HG02588 (cell line): ENCODE data around the gene ADIPOQ.
"Not testable (repeated sequence)": the region's sequence is repeated elsewhere in the genome, so short reads cannot be mapped to it uniquely, and the experiment has no call there.

Experiments used
- ATAC-seq: cut with Tn5 transposase; IDR thresholded peaks from one replicate; pipeline ENCODE4 v1.9.1; 2021; ENCODE audit warnings: mild to moderate bottlenecking, moderate library complexity; ENCODE audit not compliant: unreplicated experiment

Gene ADIPOQ

GRCh38 chr3:186826410-186826975 lies 16.0 kb upstream of the ADIPOQ start:
- ATAC-seq, result no peak

- peak; percentile 87 for ATAC-seq
These were observed 15.3 kb upstream of the ADIPOQ start for GRCh38 chr3:186826976-186827857.

GRCh38 chr3:186828340-186828739 lies 14.2 kb upstream of the ADIPOQ start:
- ATAC-seq, result no peak

DNA sequence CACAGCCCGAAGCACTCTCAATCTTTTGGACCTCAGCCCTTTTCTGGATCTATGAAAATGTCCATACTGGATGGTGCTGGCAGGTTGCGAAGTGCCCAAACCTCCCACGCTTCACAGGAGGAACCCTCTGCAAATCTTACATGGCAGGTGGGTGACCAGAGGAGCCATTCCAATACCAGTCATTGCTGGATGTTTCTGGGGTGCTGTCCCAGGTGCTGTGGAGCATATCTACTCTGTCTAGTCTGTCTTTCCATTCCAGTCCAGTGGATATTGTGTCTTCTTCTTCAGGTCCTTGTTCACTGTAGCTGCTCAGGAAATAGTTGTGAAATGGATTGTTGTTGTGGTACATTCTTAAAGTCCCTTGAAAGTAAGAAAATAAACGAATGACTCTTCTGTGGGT lies 10.7 kb upstream of the ADIPOQ start:
- no peak for ATAC-seq

DNA sequence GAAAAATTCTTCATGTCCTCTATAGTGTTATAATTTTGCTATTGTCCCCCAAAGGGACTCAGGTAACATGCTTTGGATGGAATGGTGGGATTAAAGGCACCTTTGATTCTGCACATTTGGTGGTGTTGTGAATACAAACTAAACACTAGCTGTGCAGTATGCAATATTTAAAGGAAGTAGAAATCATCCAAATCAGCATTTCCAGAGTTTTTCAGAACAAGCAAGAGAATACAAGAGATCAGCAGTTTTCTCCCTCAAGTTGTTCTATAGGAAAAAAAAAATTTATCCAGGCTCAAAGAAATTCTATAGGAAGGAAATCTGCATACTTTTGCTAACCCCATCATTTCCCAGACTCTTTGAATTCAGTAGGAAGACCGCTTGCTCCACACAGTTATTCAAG lies 10.2 kb upstream of the ADIPOQ start:
- no peak for ATAC-seq

DNA sequence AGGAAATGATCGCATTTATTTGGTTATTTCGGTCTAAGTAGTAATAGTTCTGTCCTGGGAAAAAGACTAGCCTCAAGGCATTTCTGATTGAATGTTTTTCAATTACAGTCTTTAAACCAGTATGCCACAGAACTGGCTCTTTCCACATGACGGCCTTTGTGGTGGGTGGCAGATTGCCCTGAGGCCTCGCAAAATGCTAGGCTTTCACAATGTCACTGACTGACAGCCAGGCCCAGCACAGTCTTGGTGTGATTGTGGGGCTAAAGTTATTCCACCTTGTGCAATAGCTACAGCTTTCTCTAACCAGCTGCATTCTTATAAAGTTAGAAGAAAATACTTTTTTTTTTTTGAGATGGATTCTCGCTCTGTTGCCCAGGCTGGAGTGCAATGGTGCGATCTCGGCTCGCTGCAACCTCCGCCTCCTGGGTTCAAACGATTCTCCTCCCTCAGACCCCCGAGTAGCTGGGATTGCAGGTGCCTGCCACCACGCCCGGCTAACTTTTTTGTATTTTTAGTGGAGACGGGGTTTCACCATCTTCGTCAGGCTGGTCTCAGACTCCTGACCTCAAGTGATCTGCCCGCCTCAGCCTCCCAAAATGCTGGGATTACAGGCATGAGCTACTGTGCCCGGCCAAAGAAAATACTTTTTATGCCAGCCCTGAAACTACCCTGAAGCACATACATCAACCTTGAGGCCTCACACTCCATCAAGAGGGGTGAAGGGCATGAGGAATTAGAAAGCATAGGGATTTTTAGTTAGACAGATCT lies 2.5 kb upstream of the ADIPOQ start:
- ATAC-seq, result no peak

- no peak for ATAC-seq
These were observed 890 bp upstream of the ADIPOQ start for GRCh38 chr3:186841620-186842019.

DNA sequence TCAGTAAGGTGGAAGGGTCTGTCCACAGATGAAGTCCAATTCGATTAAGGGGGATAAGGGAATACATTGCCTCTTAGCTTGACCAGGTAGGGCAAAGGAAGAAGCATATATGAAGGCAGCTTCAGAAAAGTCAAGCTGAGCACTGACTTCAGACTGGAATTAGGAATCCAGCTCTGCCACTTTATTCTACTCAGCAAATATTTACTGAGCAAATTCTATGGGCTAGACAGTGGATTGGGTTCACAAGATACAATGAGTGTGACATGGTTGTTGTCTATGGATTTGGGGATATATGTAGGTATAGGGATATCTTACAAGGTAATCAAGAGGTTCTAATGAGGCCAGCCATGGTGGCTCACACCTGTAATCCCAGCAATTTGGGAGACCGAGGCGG lies 526 bp downstream of the ADIPOQ start:
- no peak for ATAC-seq

GRCh38 chr3:186844908-186845307 lies 2.4 kb downstream of the ADIPOQ start:
- no peak for ATAC-seq

DNA sequence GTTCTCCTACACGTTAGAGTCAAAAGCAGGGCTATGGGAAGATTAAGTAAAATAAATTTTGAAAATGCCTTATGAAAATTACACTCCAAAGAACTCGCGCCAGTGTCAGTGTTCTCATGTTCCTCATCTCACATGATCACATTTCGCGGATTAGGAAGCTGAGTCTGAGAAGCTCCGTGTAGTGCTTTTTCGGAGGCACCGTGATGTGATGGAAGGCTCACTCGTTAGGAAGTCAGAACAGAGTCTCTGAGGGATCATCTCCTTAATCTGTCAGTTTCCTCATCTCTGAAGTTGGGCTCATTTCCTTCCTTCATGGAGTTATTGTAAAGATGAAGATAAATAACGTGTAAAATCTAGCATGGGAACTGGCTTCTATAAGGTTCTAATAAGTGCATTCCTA lies 3.2 kb downstream of the ADIPOQ start:
- no peak for ATAC-seq

DNA sequence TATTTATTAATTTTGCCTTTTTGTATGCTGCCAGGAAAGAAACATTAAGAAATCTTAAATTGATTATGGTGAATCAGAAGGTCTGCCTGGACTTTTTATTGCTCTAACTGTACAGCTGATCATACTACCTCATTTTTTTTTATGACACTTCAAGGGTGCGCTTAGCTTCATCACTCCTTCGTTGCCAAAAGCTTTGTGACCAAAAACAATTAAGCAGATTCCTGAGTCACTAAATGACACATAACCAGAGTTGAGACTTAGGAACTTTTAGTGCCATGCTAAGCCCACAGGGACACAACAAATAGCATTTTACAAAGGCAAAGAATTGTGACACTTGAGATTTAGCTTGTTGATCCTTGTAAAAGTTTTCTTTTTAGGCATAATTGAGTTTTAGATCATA lies 4.9 kb downstream of the ADIPOQ start:
- no peak for ATAC-seq

DNA sequence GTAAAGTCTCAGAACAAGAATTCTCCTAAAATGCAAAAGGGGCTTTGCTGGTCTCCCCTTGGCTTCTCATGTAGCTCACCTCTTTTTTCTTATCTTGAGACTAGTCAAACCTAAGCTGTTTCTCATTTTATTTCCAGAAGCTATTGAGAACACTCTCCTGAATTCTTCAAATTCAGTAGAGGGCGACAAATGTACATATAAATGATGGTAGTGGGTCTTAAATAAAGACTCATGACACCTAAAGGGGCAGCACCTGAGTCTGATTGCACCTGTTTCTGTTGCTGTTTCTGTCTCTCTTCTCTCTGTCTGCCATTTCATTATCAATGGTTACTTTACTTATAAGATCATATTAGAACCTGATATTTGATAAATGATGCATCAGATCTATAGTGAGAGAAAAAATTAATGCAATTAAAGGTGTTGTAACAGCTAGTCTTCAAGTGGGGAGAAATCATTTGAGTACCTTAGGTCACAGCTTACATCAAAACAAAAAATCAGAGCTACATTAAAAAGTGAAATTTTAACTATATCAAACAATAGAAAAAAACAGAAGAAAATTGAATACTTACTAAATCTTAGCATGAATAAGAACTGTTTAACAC lies 7.0 kb downstream of the ADIPOQ start:
- ATAC-seq, result peak; percentile 72

GRCh38 chr3:186851835-186852234 lies 9.3 kb downstream of the ADIPOQ start:
- not testable (repeated sequence) for ATAC-seq

- ATAC-seq, result no peak
These were observed 10.5 kb downstream of the ADIPOQ start for GRCh38 chr3:186852994-186853393.

GRCh38 chr3:186854146-186854545 lies 11.6 kb downstream of the ADIPOQ start:
- no peak for ATAC-seq

- ATAC-seq, result no peak
These were observed 12.4 kb downstream of the ADIPOQ start for GRCh38 chr3:186854954-186855353.

GRCh38 chr3:186857743-186858142 lies 15.2 kb downstream of the ADIPOQ start:
- no peak for ATAC-seq

DNA sequence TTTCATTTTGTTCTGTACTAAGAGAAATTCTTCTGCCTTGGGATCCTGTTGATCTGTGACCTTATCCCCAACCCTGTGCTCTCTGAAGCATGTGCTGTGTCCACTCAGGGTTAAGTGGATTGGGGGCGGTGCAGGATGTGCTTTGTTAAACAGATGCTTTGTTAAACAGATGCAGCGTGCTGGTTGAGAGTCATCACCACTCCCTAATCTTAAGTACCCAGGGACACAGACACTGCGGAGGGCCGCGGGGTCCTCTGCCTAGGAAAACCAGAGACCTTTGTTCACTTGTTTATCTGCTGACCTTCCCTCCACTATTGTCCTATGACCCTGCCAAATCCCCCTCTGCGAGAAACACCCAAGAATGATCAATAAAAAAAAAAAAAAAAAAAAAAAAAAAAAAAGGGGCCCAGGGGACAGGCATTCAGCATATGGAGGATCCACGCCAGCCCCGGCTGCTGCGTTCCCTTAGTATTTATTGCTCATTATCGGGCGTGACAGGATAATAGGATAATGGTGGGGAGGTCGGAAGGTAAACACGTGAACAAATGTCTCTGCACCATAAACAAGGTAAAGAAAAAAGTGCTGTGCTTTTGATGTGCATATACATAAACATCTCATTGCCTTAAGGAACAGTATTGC lies 22.8 kb downstream of the ADIPOQ start:
- ATAC-seq, result not testable (repeated sequence)

DNA sequence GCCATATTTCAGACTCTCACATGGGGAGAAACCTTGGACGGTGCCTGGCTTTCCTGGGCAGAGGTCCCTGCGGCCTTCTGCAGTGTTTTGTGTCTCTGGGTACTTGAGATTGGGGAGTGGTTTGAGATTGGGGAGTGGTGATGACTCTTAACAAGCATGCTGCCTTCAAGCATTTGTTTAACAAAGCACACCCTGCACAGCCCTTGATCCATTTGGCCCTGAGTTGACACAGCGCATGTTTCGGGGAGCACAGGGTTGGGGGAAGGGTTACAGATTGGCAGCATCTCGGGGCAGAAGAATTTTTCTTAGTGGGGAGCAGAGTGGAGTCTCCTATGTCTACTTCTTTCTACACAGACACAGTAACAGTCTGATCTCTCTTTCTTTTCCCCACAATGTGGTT lies 23.6 kb downstream of the ADIPOQ start:
- ATAC-seq, result not testable (repeated sequence)

- ATAC-seq, result no peak
These were observed 27.0 kb downstream of the ADIPOQ start for GRCh38 chr3:186869253-186870100.
